CD4-positive, CD25-positive, alpha-beta regulatory T cell (primary cell): ENCODE measurements around the gene BSCL2. TPM values are rescaled to one million over a fixed set of nuclear protein-coding genes. Genes with fewer than 3 reads are reported as not detected.
"Not testable (repeated sequence)": the region's sequence is repeated elsewhere in the genome, so short reads cannot be mapped to it uniquely, and the experiment has no call there.

Experiments used
- ATAC-seq, 2 donors: fragments of 150-1000 bp; cut with Tn5 transposase; one replicate each; pipeline ENCODE4 v1.10.0; 2021; ENCODE audit warnings: low read depth in 2 of 2, moderate number of reproducible peaks in 2 of 2, moderate library complexity in 1 of 2
- DNase-seq, 3 donors: peaks; one replicate each; pipeline versions ENCODE4 v3.0.0 to v3.0.0-alpha.2; 2012 to 2022; ENCODE audit warnings: mixed read lengths in 1 of 3
- H3K27ac ChIP-seq: one replicate; pipeline ENCODE4 v1.7.0; 2013; ENCODE audit warnings: mild to moderate bottlenecking, low read length; ENCODE audit not compliant: insufficient read depth, poor library complexity, severe bottlenecking
- H3K27me3 ChIP-seq: one replicate; pipeline ENCODE4 v1.7.0; 2013; ENCODE audit warnings: low read length; ENCODE audit not compliant: control insufficient read depth, insufficient read depth
- H3K36me3 ChIP-seq: one replicate; pipeline ENCODE4 v1.7.0; 2013; ENCODE audit warnings: mild to moderate bottlenecking, low read length, moderate library complexity; ENCODE audit not compliant: control insufficient read depth, insufficient read depth
- H3K4me1 ChIP-seq: 2 replicates; pipeline ENCODE4 v1.7.0; 2013; ENCODE audit warnings: mild to moderate bottlenecking, low read length; ENCODE audit not compliant: insufficient read depth, control insufficient read depth, poor library complexity, severe bottlenecking
- H3K4me3 ChIP-seq: one replicate; pipeline ENCODE4 v1.7.0; 2013; ENCODE audit warnings: low read depth, mild to moderate bottlenecking, low read length, moderate library complexity
- H3K9me3 ChIP-seq, 2 experiments: 1 replicate in 1 of 2; 2 replicates in 1 of 2; pipeline ENCODE4 v1.7.0; 2013; ENCODE audit warnings: low read length in 2 of 2, mild to moderate bottlenecking in 1 of 2, moderate library complexity in 1 of 2; ENCODE audit not compliant: control insufficient read depth in 2 of 2
- H3K27ac Mint-ChIP-seq, 3 donors: one replicate each; pipeline ENCODE4 v1.8.0; 2020 to 2022; ENCODE audit warnings: mild to moderate bottlenecking in 3 of 3, mixed read lengths in 3 of 3, moderate library complexity in 2 of 3
- H3K27me3 Mint-ChIP-seq: one replicate; pipeline ENCODE4 v1.8.0; 2022; ENCODE audit warnings: mild to moderate bottlenecking, mixed read lengths
- H3K36me3 Mint-ChIP-seq: one replicate; pipeline ENCODE4 v1.8.0; 2020; ENCODE audit warnings: mixed read lengths
- H3K4me1 Mint-ChIP-seq, 4 donors: one replicate each; pipeline ENCODE4 v1.8.0; 2020 to 2022; ENCODE audit warnings: mixed read lengths in 4 of 4, mild to moderate bottlenecking in 1 of 4
- H3K4me3 Mint-ChIP-seq, 4 donors: one replicate each; pipeline ENCODE4 v1.8.0; 2020 to 2022; ENCODE audit warnings: mild to moderate bottlenecking in 4 of 4, mixed read lengths in 4 of 4, moderate library complexity in 3 of 4
- H3K9me3 Mint-ChIP-seq, 7 donors: one replicate each; pipeline ENCODE4 v1.8.0; 2020 to 2022; ENCODE audit warnings: mixed read lengths in 7 of 7, mild to moderate bottlenecking in 3 of 7, moderate library complexity in 2 of 7
- polyA plus RNA-seq, 4 donors: library from polyadenylated mRNA; unstranded; fragments of 300-500 nt; fragmentation: Illumina TruSeq; gene quantifications; one replicate each; pipeline ENCODE4 v1.2.3, GENCODE V29; 2021
- total RNA-seq: library from RNA; stranded (reverse); gene quantifications from one replicate; pipeline ENCODE4 v1.2.3, GENCODE V29; 2022

BSCL2 gene
- total RNA-seq = 23.9 TPM
- polyA plus RNA-seq = 10 to 100 TPM; 36.2 to 49.2 (median 42.9) TPM

- Mint-ChIP-seq H3K4me3 (peak within 1 kb of the TSS; percentile 91 to 99 (median 92)), H3K36me3 (peaks cover 4% of the 10 kb centered on the region), H3K9me3 (no peaks in the 10 kb centered on the region), H3K27ac (peak within 1 kb of the TSS; percentile 95 to 100 (median 99)), H3K27me3 (no peaks in the 10 kb centered on the region), H3K4me1 (peaks cover 0 to 57% (median 26%) of the 10 kb centered on the region in 4 donors)
- Histone ChIP-seq H3K27ac (peak within 1 kb of the TSS; percentile 95), H3K36me3 (peaks cover 9% of the 10 kb centered on the region), H3K4me1 (peaks cover 43% of the 10 kb centered on the region), H3K4me3 (peak within 1 kb of the TSS; percentile 95), H3K27me3 (no peaks in the 10 kb centered on the region), H3K9me3 (no peaks in the 10 kb centered on the region)
- no peak for DNase-seq
- ATAC-seq = no peak
These were observed at the start of gene BSCL2, which contains the start of gene GNG3 for GRCh38 chr11:62707277-62707861. Gene BSCL2 (minus strand): TSS chr11:62707424. CDS start chr11:62707195, 229 bp downstream. Gene GNG3 (plus strand): TSS chr11:62707676. CDS start chr11:62708296, 620 bp downstream.

- no peaks in the 10 kb centered on the region for H3K27me3 Mint-ChIP-seq
These were observed 47.9 kb upstream of the BSCL2 start for GRCh38 chr11:62755086-62755615.

GRCh38 chr11:62753736-62754603 lies 46.7 kb upstream of the BSCL2 start, which contains the start of gene ZBTB3:
Gene ZBTB3 (minus strand): TSS chr11:62754160. CDS start chr11:62753664, 496 bp downstream.
- Mint-ChIP-seq H3K27me3 (no peaks in the 10 kb centered on the region), H3K27ac (peak within 1 kb of the TSS; percentile 97 to 99 (median 98)), H3K9me3 (no peaks in the 10 kb centered on the region), H3K36me3 (peaks cover 7% of the 10 kb centered on the region), H3K4me3 (peak within 1 kb of the TSS; percentile 93 to 99 (median 96)), H3K4me1 (peaks cover under 1 to 43% (median 19%) of the 10 kb centered on the region in 4 donors)
- no peaks in the 10 kb centered on the region for H3K27me3 ChIP-seq
- H3K36me3 ChIP-seq = peaks cover 15% of the 10 kb centered on the region
- H3K4me3 ChIP-seq = peak within 1 kb of the TSS; percentile 94
- no peaks in the 10 kb centered on the region for H3K9me3 ChIP-seq
- ATAC-seq (peak; percentile 95 to 97), DNase-seq (peak; percentile 96 to 100 (median 99))
- H3K4me1 ChIP-seq = peaks cover 30% of the 10 kb centered on the region
- H3K27ac ChIP-seq = peak within 1 kb of the TSS; percentile 92

More at GRCh38 chr11:62755086-62755615, 47.9 kb upstream of the BSCL2 start:
- ATAC-seq = no peak
- H3K9me3 ChIP-seq = no peaks in the 10 kb centered on the region
- DNase-seq = no peak
- no peaks in the 10 kb centered on the region for H3K27me3 ChIP-seq
- H3K4me1 ChIP-seq = peaks cover 26% of the 10 kb centered on the region
- Mint-ChIP-seq H3K9me3 (no peaks in the 10 kb centered on the region), H3K4me3 (peak overlapping the region; percentile 2 to 66 (median 52)), H3K4me1 (peaks cover 4 to 34% (median 13%) of the 10 kb centered on the region in 4 donors), H3K27ac (peak overlapping the region in 1 of 3 donors; percentile 80), H3K36me3 (peaks cover 3% of the 10 kb centered on the region)
- no peak overlapping the region for H3K4me3 ChIP-seq
- H3K27ac ChIP-seq = no peak overlapping the region
- peaks cover 12% of the 10 kb centered on the region for H3K36me3 ChIP-seq

GRCh38 chr11:62752994-62753735 lies 45.9 kb upstream of the BSCL2 start:
- Histone ChIP-seq H3K9me3 (no peaks in the 10 kb centered on the region), H3K36me3 (peaks cover 17% of the 10 kb centered on the region), H3K4me1 (peaks cover 30% of the 10 kb centered on the region), H3K27me3 (no peaks in the 10 kb centered on the region), H3K4me3 (peak overlapping the region; percentile 94), H3K27ac (peak overlapping the region; percentile 92)
- DNase-seq = no peak
- no peaks in the 10 kb centered on the region for H3K27me3 Mint-ChIP-seq
- no peaks in the 10 kb centered on the region for H3K9me3 Mint-ChIP-seq
- no peak for ATAC-seq
- H3K36me3 Mint-ChIP-seq = peaks cover 10% of the 10 kb centered on the region
- H3K27ac Mint-ChIP-seq = peak overlapping the region; percentile 97 to 99 (median 98)
- peak overlapping the region; percentile 93 to 99 (median 96) for H3K4me3 Mint-ChIP-seq
- peaks cover 0 to 47% (median 21%) of the 10 kb centered on the region in 4 donors for H3K4me1 Mint-ChIP-seq

DNA sequence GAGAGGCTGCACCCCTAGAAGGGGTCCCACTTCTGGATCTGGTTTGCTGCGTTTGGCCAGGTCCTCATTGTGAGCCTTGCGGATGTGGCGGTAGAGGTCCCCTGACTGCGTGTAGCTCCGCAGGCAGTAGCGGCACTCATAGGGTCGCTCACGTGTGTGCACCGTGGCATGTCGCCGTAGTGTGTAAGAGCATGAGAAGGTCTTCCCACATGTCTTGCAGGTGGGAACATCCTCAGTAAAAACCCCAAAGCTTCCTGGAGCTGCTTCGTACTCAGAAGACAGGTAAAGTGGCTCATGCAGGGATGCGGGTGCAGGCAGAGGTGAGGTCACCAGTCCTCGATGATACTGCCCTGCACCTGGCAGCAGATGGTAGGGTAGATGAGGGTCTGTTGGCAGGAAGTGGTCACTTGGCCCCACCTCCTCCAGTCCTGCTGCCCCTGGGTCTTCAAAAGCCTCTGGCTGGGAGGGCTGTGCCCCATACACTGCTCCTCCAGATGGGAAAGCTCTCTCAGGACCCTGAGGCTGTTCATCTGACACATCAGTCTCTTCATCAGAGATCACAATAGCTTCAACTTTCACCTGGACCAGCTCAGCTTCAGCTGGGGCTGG lies 45.1 kb upstream of the BSCL2 start:
- H3K9me3 Mint-ChIP-seq = no peaks in the 10 kb centered on the region
- H3K4me3 ChIP-seq = no peak overlapping the region

GRCh38 chr11:62749931-62750330 lies 42.7 kb upstream of the BSCL2 start:
- not testable (repeated sequence) for ATAC-seq
- H3K4me1 Mint-ChIP-seq = peaks cover 0 to 50% (median 24%) of the 10 kb centered on the region in 4 donors

More for the DNA sequence above, 45.1 kb upstream of the BSCL2 start:
- H3K36me3 Mint-ChIP-seq = peaks cover 10% of the 10 kb centered on the region
- H3K36me3 ChIP-seq = peaks cover 17% of the 10 kb centered on the region
- H3K4me3 Mint-ChIP-seq = peak overlapping the region in 3 of 4 donors; percentile 31 to 95 (median 93)
- peaks cover 30% of the 10 kb centered on the region for H3K4me1 ChIP-seq
- H3K4me1 Mint-ChIP-seq = peaks cover 0 to 50% (median 23%) of the 10 kb centered on the region in 4 donors
- no peaks in the 10 kb centered on the region for H3K27me3 ChIP-seq
- no peak overlapping the region for H3K27ac ChIP-seq
- DNase-seq (no peak), ATAC-seq (no peak)
- peak overlapping the region; percentile 67 to 97 (median 92) for H3K27ac Mint-ChIP-seq
- H3K9me3 ChIP-seq = no peaks in the 10 kb centered on the region
- H3K27me3 Mint-ChIP-seq = no peaks in the 10 kb centered on the region

More at GRCh38 chr11:62749931-62750330, 42.7 kb upstream of the BSCL2 start:
- Mint-ChIP-seq H3K27ac (peak overlapping the region in 1 of 3 donors; percentile 55), H3K4me3 (peak overlapping the region in 1 of 4 donors; percentile 38)
- Histone ChIP-seq H3K4me1 (peaks cover 30% of the 10 kb centered on the region), H3K36me3 (peaks cover 17% of the 10 kb centered on the region)
- DNase-seq, H3K4me3 ChIP-seq, H3K36me3 Mint-ChIP-seq, H3K27me3 Mint-ChIP-seq, H3K27me3 ChIP-seq, H3K9me3 Mint-ChIP-seq, H3K27ac ChIP-seq, H3K9me3 ChIP-seq: not testable (repeated sequence)
